Thymus (tissue), 11 donors: Measurements from ENCODE around the gene COL9A1. TPM values are rescaled to one million over a fixed set of nuclear protein-coding genes. Genes with fewer than 3 reads are reported as not detected.

Source experiments
- DNase-seq, 9 donors: peaks; one replicate each; pipeline ENCODE4 v3.0.0-alpha.2; 2013; ENCODE audit warnings: low spot score in 9 of 9, low read depth in 6 of 9, missing footprints in 1 of 9
- H3K27ac ChIP-seq, 2 donors: one replicate each; pipeline ENCODE4 v1.5.1; 2013; ENCODE audit warnings: control low read depth in 1 of 2, low read depth in 1 of 2, low read length in 1 of 2, mild to moderate bottlenecking in 1 of 2, moderate library complexity in 1 of 2
- H3K27me3 ChIP-seq, 2 donors: one replicate each; pipeline ENCODE4 v1.5.1; 2013; ENCODE audit warnings: low read length in 1 of 2; ENCODE audit not compliant: control insufficient read depth in 2 of 2, insufficient read depth in 1 of 2
- H3K36me3 ChIP-seq, 2 donors: one replicate each; pipeline ENCODE4 v1.5.1; 2013; ENCODE audit warnings: low read length in 1 of 2, mild to moderate bottlenecking in 1 of 2, moderate library complexity in 1 of 2; ENCODE audit not compliant: control insufficient read depth in 2 of 2, insufficient read depth in 2 of 2
- H3K4me1 ChIP-seq, 2 donors: one replicate each; pipeline ENCODE4 v1.5.1; 2013; ENCODE audit warnings: low read length in 2 of 2; ENCODE audit not compliant: control insufficient read depth in 2 of 2, insufficient read depth in 2 of 2
- H3K4me3 ChIP-seq, 2 donors: one replicate each; pipeline ENCODE4 v1.5.1; 2013; ENCODE audit warnings: low read length in 2 of 2, control low read depth in 1 of 2, mild to moderate bottlenecking in 1 of 2
- H3K9me3 ChIP-seq, 2 donors: one replicate each; pipeline ENCODE4 v1.5.1; 2013; ENCODE audit warnings: low read length in 1 of 2, mild to moderate bottlenecking in 1 of 2; ENCODE audit not compliant: control insufficient read depth in 2 of 2, insufficient read depth in 1 of 2
- WGBS: extraction: QIAGEN DNeasy Blood & Tissue Kit; methylation state at CpG from one replicate; pipeline ENCODE4 v1.1.7; 2013; 5-methylcytosine and 5-hydroxymethylcytosine counted together
- polyA plus RNA-seq: library from polyadenylated mRNA; stranded (reverse); fragments of 200-250 nt; gene quantifications from one replicate; pipeline ENCODE4 v1.2.3, GENCODE V29; 2013
- total RNA-seq: library from RNA; stranded (reverse); fragments of 120-200 nt; gene quantifications from one replicate; pipeline ENCODE4 v1.2.4, GENCODE V29; 2013
- donor health status: healthy.

Gene COL9A1
- total and polyA plus RNA-seq, 2 donors = 0.32 to 1.2 TPM

DNA sequence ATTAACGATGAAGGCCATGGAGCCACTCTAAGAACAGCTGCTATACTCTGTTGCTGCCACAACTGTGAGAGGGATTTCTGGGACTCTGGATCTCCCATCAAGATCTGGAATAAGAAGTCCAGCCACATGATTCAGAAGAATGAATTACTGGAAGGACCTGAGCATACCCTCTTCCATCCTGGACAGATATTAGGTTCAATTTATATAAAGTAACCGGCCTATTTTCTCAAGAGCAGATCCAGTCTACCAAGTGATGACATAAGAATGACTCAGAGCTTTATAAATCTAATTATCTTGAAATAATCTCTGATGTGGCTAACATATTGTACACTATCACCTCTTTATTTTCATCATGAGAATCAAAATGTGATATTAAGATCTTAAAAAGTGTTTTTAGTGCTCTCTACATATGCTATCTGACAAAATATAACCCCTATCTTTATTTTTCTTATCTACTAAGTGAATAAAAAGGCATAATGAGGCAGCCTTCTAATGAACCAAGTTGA, 45.1 kb downstream of the COL9A1 start:
- DNase-seq = no peak
- H3K9me3 ChIP-seq = no peaks in the 10 kb centered on the region
- H3K27me3 ChIP-seq = no peaks in the 10 kb centered on the region
- no peaks in the 10 kb centered on the region for H3K36me3 ChIP-seq
- H3K27ac ChIP-seq = no peak overlapping the region
- no peak overlapping the region for H3K4me3 ChIP-seq
- H3K4me1 ChIP-seq = no peaks in the 10 kb centered on the region
- WGBS = 91% methylated on average over 2 of the region's 2 CpGs

DNA sequence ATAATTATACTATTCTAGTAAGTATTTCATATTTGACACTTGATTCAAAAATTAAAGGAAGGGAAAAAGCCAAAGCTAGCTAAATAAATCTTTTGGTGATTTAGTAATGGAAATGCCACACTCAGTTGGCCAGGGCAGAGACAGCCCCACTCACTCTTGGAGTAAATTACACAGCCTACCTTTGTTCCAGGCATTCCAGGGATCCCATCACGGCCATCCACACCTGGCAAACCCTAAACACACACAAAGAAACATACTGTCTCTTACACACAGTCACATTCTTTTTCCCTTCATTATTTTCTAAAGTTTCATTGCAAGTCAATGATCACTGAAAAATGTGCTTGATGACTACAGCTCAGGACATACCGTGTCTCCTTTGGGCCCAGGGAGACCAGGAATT, 48.1 kb downstream of the COL9A1 start:
- Histone ChIP-seq H3K36me3 (no peaks in the 10 kb centered on the region), H3K4me3 (no peak overlapping the region), H3K27me3 (no peaks in the 10 kb centered on the region), H3K9me3 (no peaks in the 10 kb centered on the region), H3K4me1 (no peaks in the 10 kb centered on the region), H3K27ac (no peak overlapping the region)
- no peak for DNase-seq
- 83% methylated on average over 2 of the region's 2 CpGs for WGBS

DNA sequence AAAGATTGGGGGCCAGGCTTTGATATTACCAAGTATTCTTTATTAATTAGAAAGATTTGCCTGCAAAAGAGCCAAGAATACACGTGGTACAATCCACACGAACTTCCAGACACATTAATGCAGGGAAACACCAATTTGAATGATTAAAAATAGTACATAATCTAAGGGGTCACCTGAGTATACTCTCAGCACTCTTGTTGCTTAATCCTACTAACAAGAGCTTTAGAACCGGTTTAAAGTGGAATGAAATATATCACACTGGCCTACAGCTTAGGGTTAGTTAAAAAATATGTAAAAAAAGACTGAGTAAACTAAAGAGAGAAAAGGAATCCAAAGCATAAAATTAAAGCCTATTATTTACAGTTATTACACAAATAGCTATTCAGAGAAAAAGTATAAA, 49.0 kb downstream of the COL9A1 start:
- no peaks in the 10 kb centered on the region for H3K4me1 ChIP-seq
- H3K27ac ChIP-seq = no peak overlapping the region
- H3K4me3 ChIP-seq = no peak overlapping the region
- WGBS = 83% methylated on average over 3 of the region's 3 CpGs
- no peaks in the 10 kb centered on the region for H3K36me3 ChIP-seq
- H3K27me3 ChIP-seq = no peaks in the 10 kb centered on the region
- H3K9me3 ChIP-seq = no peaks in the 10 kb centered on the region
- DNase-seq = no peak

DNA sequence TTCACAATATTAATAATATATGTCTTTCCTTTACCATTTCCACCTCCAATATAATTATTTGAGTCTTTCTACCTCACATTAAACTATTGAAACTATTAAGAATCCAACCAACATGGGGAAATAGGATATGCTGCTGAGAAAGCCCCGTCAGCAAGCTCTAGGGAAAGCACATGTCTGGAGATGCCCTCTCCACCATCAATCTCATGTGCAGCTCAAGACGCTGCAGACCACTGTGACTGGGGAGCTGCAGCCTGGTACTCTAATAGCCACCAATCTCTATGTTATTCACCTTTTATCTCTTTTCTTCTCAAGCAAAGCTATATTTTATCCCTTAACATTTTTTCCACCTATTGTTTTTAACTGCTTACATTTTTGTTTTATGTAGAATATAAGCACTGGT, 50.3 kb downstream of the COL9A1 start:
- no peak for DNase-seq
- Histone ChIP-seq H3K4me1 (no peaks in the 10 kb centered on the region), H3K9me3 (no peaks in the 10 kb centered on the region), H3K4me3 (no peak overlapping the region), H3K36me3 (no peaks in the 10 kb centered on the region), H3K27me3 (no peaks in the 10 kb centered on the region), H3K27ac (no peak overlapping the region)
- WGBS = 92% methylated on average over 2 of the region's 2 CpGs

DNA sequence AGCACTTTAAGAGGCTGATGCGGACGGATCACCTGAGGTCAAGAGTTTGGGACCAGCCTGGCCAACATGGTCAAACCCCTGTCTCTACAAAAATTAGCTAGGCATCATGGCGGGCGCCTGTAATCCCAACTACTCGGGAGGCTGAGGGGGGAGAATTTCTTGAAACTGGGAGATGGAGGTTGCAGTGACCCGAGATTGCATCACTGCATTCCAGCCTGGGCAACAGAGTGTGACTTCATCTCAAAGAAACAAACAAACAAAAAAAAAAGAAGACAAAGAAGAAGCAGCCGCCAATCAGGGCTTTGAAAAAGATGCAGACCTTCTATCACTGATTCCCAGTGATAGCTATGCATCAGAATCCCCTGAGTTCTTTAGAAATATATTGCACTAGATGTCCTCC, 56.8 kb downstream of the COL9A1 start:
- Histone ChIP-seq H3K27me3 (no peaks in the 10 kb centered on the region), H3K4me3 (no peak overlapping the region), H3K36me3 (no peaks in the 10 kb centered on the region), H3K9me3 (no peaks in the 10 kb centered on the region), H3K4me1 (no peaks in the 10 kb centered on the region), H3K27ac (no peak overlapping the region)
- 98% methylated on average over 7 of the region's 7 CpGs for WGBS
- no peak for DNase-seq

DNA sequence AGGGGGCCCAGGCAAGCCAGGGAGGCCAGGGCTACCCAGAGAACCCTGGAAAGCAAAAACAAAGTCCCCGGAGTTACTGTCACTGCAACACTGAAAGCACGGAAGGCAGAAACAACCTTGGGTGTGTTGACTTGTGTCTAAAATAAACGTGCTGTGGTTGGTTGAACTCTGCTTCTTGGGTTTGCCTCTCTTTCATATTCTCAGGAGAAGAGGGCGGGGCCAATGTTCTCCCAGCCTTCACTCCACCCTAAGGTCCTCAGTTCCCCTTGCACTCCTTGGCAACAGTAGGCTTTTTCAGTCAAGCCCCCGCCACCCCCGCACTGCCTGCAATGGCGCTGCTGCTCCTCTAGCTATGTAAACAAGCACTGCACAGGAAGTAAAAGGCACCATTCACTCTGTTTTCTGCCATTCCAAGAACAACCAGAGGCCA, 60.9 kb downstream of the COL9A1 start:
- Histone ChIP-seq H3K36me3 (no peaks in the 10 kb centered on the region), H3K4me1 (no peaks in the 10 kb centered on the region), H3K27ac (no peak overlapping the region), H3K27me3 (no peaks in the 10 kb centered on the region), H3K4me3 (no peak overlapping the region), H3K9me3 (no peaks in the 10 kb centered on the region)
- 91% methylated on average over 7 of the region's 7 CpGs for WGBS
- DNase-seq = no peak

DNA sequence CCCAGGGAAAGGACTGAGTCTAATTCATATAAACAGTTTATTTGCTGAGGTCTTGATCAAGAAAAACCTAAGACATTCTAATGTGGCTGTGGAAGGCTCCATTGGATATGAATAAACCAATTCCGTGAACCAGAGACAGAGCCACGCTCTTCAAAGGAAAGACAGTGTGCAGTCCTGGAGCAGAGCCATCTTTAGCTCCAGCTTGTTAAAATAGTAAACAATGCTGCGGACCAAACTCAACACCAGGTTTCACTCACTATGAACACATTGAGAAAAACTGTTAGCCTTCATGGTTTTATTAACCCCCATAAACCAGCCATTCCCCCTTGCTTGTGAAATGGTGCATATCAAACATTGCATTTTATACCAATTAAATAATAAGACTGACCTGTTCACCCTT, 61.9 kb downstream of the COL9A1 start:
- Histone ChIP-seq H3K4me1 (no peaks in the 10 kb centered on the region), H3K9me3 (no peaks in the 10 kb centered on the region), H3K27ac (no peak overlapping the region), H3K4me3 (no peak overlapping the region), H3K27me3 (no peaks in the 10 kb centered on the region), H3K36me3 (no peaks in the 10 kb centered on the region)
- DNase-seq = no peak
- 96% methylated on average over 3 of the region's 3 CpGs for WGBS

DNA sequence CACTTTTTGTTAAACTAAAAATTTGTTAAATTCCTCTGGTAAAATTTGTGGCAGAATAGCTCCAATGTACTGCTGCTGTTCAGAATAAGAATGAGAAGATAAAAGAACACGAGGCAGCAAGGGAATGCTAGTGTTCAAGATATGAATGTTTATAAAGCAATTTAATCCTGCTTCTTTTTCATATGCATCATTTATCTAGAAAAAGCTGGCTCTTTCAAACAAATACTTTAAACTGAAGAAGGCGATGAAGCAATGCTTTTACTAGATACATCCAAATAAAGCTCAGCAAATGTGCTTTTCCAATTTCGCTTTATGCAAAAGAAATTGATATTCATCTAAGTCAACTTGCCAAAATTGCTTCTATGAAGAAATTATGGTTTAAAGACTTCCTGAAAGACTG, 66.5 kb downstream of the COL9A1 start:
- 89% methylated on average over 3 of the region's 3 CpGs for WGBS
- no peak for DNase-seq

DNA sequence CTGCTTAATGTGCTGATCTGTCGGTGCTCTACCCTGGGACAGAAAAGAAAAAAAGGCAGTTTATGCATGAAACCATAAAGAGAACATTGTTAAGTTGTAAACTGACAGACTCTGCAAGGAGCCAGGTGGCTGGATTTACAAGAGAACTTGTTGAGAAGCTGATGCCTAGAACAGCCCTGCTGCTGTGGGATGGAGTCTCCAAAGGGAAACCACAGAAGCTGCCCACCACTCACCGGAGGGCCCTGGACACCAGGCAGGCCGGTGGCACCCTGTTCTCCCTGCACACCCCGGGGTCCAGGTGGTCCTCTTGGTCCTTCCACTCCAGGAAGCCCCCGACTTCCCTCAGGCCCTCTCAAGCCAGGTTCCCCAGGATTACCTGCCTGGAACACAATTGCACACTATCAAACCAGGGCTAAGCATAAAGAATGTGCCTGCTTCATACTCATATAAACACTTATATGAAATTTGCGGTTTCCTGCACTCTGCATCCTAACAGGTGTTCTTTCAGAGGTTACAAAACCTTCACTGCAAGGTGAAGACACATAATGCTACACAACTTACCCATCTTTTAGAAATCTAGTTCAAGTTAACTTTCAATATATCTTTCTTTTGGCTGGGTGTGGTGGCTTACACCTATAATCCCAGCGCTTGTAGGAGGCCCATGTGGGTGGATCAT, 68.2 kb downstream of the COL9A1 start:
- H3K27me3 ChIP-seq = no peaks in the 10 kb centered on the region
- H3K4me1 ChIP-seq = no peaks in the 10 kb centered on the region
- no peak for DNase-seq
- no peaks in the 10 kb centered on the region for H3K9me3 ChIP-seq
- 96% methylated on average over 7 of the region's 7 CpGs for WGBS
- H3K4me3 ChIP-seq = no peak overlapping the region
- H3K36me3 ChIP-seq = no peaks in the 10 kb centered on the region
- no peak overlapping the region for H3K27ac ChIP-seq

More for the DNA sequence above, 66.5 kb downstream of the COL9A1 start:
- Histone ChIP-seq H3K4me1 (no peaks in the 10 kb centered on the region), H3K4me3 (no peak overlapping the region), H3K9me3 (no peaks in the 10 kb centered on the region), H3K27me3 (no peaks in the 10 kb centered on the region), H3K27ac (no peak overlapping the region), H3K36me3 (no peaks in the 10 kb centered on the region)
